HEK293 (cell line): ENCODE results near the gene CCL7.

Source experiments
- CTCF ChIA-PET: fragments of 350-600 bp; formaldehyde crosslinking; extraction: SDS; loops from one replicate; lab custom pipeline; 2021; ENCODE audit warnings: antibody characterized with exemption; lab: Yijun Ruan, JAX
- POLR2A ChIA-PET: fragments of 300-600 bp; formaldehyde crosslinking; extraction: SDS; loops from one replicate; lab custom pipeline; 2020; ENCODE audit warnings: antibody characterized with exemption, inconsistent platforms; lab: Yijun Ruan, JAX
- H3K27ac ChIP-seq: fragments of 200-500 bp; sonication (Bioruptor generic); 2 replicates; pipeline ENCODE4 v1.5.1; 2014; ENCODE audit warnings: low read depth, low read length, control low read depth, inconsistent platforms; ENCODE audit errors: extremely low read depth
- H3K36me3 ChIP-seq, 2 experiments: fragments of 200-500 bp in 1 of 2; sonication (Bioruptor generic) in 1 of 2; 1 replicate in 1 of 2; 2 replicates in 1 of 2; pipeline ENCODE4 v1.5.1; 2014 to 2017; ENCODE audit warnings: inconsistent platforms in 2 of 2, low read length in 2 of 2; ENCODE audit not compliant: control insufficient read depth in 2 of 2, insufficient read depth in 1 of 2
- H3K4me1 ChIP-seq: fragments of 200-500 bp; sonication (Bioruptor generic); 2 replicates; pipeline ENCODE4 v1.5.1; 2014; ENCODE audit warnings: mild to moderate bottlenecking, low read length, inconsistent platforms; ENCODE audit not compliant: control insufficient read depth, insufficient read depth
- H3K4me3 ChIP-seq: 2 replicates; pipeline ENCODE4 v1.5.1; 2011; ENCODE audit warnings: low read depth, mild to moderate bottlenecking, control low read depth, low read length, moderate library complexity
- H3K9me3 ChIP-seq: fragments of 200-500 bp; sonication (Bioruptor generic); 2 replicates; pipeline ENCODE4 v1.5.1; 2014; ENCODE audit warnings: low read depth, low read length, inconsistent platforms; ENCODE audit not compliant: control insufficient read depth, insufficient read depth
- BCL11A ChIP-seq: fragments of 450-650 bp; formaldehyde crosslinking; IDR thresholded peaks from 2 replicates; pipeline ENCODE4 v1.5.1; 2016; ENCODE audit warnings: low read depth, missing biosample characterization, missing genetic modification characterization
- IKZF3 ChIP-seq: fragments of 450-650 bp; IDR thresholded peaks from 2 replicates; pipeline ENCODE4 v1.5.0; 2018; ENCODE audit warnings: missing biosample characterization, mild to moderate bottlenecking, missing genetic modification characterization, moderate library complexity
- KLF17 ChIP-seq: fragments of 450-650 bp; formaldehyde crosslinking; IDR thresholded peaks from 2 replicates; pipeline ENCODE4 v1.5.1; 2016; ENCODE audit warnings: missing biosample characterization, missing genetic modification characterization
- KLF8 ChIP-seq: fragments of 450-650 bp; formaldehyde crosslinking; IDR thresholded peaks from 2 replicates; pipeline ENCODE4 v1.5.1; 2016; ENCODE audit warnings: missing biosample characterization, missing genetic modification characterization
- OSR2 ChIP-seq: fragments of 450-650 bp; formaldehyde crosslinking; IDR thresholded peaks from 2 replicates; pipeline ENCODE4 v1.5.1; 2016; ENCODE audit warnings: missing biosample characterization, missing genetic modification characterization
- PBX3 ChIP-seq: sonication (generic); formaldehyde crosslinking; IDR thresholded peaks from 2 replicates; pipeline ENCODE4 v1.8.1; 2022; ENCODE audit warnings: mild to moderate bottlenecking, moderate library complexity, missing genetic modification reagents
- ZBTB1 ChIP-seq: fragments of 450-650 bp; formaldehyde crosslinking; IDR thresholded peaks from 2 replicates; pipeline ENCODE4 v1.5.1; 2016; ENCODE audit warnings: missing biosample characterization, missing genetic modification characterization
- ZNF211 ChIP-seq: fragments of 450-650 bp; formaldehyde crosslinking; IDR thresholded peaks from 2 replicates; pipeline ENCODE4 v1.5.1; 2016; ENCODE audit warnings: low read depth, missing biosample characterization, missing genetic modification characterization
- ZNF221 ChIP-seq: fragments of 450-650 bp; formaldehyde crosslinking; IDR thresholded peaks from 2 replicates; pipeline ENCODE4 v1.5.1; 2017; ENCODE audit warnings: missing biosample characterization, missing genetic modification characterization, borderline replicate concordance
- ZNF341 ChIP-seq: fragments of 450-650 bp; formaldehyde crosslinking; IDR thresholded peaks from 2 replicates; pipeline ENCODE4; 2016; ENCODE audit warnings: low read depth, missing biosample characterization, missing genetic modification characterization
- ZNF354C ChIP-seq: fragments of 450-650 bp; formaldehyde crosslinking; IDR thresholded peaks from 2 replicates; pipeline ENCODE4 v1.5.1; 2016; ENCODE audit warnings: missing biosample characterization, missing genetic modification characterization, low read depth, borderline replicate concordance
- ZNF391 ChIP-seq: fragments of 450-650 bp; formaldehyde crosslinking; IDR thresholded peaks from 2 replicates; pipeline ENCODE4 v1.5.1; 2016; ENCODE audit warnings: low read depth, missing biosample characterization, missing genetic modification characterization, borderline replicate concordance
- ZNF449 ChIP-seq: fragments of 450-650 bp; formaldehyde crosslinking; IDR thresholded peaks from 2 replicates; pipeline ENCODE4 v1.5.1; 2017; ENCODE audit warnings: missing biosample characterization, mild to moderate bottlenecking, missing genetic modification characterization, moderate library complexity
- ZNF521 ChIP-seq: fragments of 450-650 bp; formaldehyde crosslinking; IDR thresholded peaks from 2 replicates; pipeline ENCODE4 v1.5.1; 2017; ENCODE audit warnings: missing biosample characterization, mild to moderate bottlenecking, missing genetic modification characterization
- ZNF529 ChIP-seq: fragments of 450-650 bp; formaldehyde crosslinking; IDR thresholded peaks from 2 replicates; pipeline ENCODE4 v1.5.1; 2017; ENCODE audit warnings: missing genetic modification characterization, missing biosample characterization; ENCODE audit not compliant: insufficient replicate concordance
- ZNF544 ChIP-seq: fragments of 450-650 bp; formaldehyde crosslinking; IDR thresholded peaks from 2 replicates; pipeline ENCODE4 v1.5.0; 2017; ENCODE audit warnings: missing biosample characterization, missing genetic modification characterization
- ZNF692 ChIP-seq: fragments of 450-650 bp; formaldehyde crosslinking; IDR thresholded peaks from 2 replicates; pipeline ENCODE4 v1.5.1; 2016; ENCODE audit warnings: missing biosample characterization, missing genetic modification characterization

Gene CCL7

GRCh38 chr17:34246881-34247280, 23.1 kb upstream of the CCL7 start:
- H3K36me3 ChIP-seq, result no peaks in the 10 kb centered on the region
- no peak overlapping the region for H3K4me3 ChIP-seq
- H3K9me3 ChIP-seq, result no peaks in the 10 kb centered on the region
- CTCF ChIA-PET, result interaction anchor here (0.6 kb wide), 1 partner anchor 76 kb away, joined by 3 read pairs; no protein-coding TSS in a partner anchor
- POLR2A ChIA-PET, result no interaction called here
- TF ChIP-seq OSR2 (no peak), KLF8 (no peak), KLF17 (tag by site-specific recombination) (no peak), PBX3 (no peak), ZNF211 (tag by site-specific recombination) (no peak), ZNF354C (tag by site-specific recombination) (no peak), ZNF529 (tag by site-specific recombination) (no peak), ZNF221 (tag by site-specific recombination) (no peak), ZNF521 (tag by site-specific recombination) (no peak), ZNF544 (no peak)
- TF ChIP-seq, all 188 proteins: peak for 0
- Histone ChIP-seq H3K27ac (no peak overlapping the region), H3K4me1 (no peaks in the 10 kb centered on the region)

GRCh38 chr17:34248511-34249024, 21.5 kb upstream of the CCL7 start:
- TF ChIP-seq ZNF341 (tag by site-specific recombination) (no peak), PBX3 (no peak), ZNF221 (tag by site-specific recombination) (no peak), ZNF391 (tag by site-specific recombination) (no peak), BCL11A (tag by site-specific recombination) (no peak), ZNF449 (tag by site-specific recombination) (no peak), ZBTB1 (no peak), IKZF3 (tag by site-specific recombination) (no peak), ZNF529 (tag by site-specific recombination) (no peak), ZNF692 (no peak)
- H3K27ac ChIP-seq, result no peak overlapping the region
- CTCF ChIA-PET, result interaction anchor here (2.5 to 6.0 kb wide), 2 partner anchors 48 to 112 kb away, joined by 14 to 27 read pairs; no protein-coding TSS in a partner anchor

More at GRCh38 chr17:34248511-34249024, 21.5 kb upstream of the CCL7 start:
- Histone ChIP-seq H3K4me3 (no peak overlapping the region), H3K36me3 (no peaks in the 10 kb centered on the region), H3K4me1 (no peaks in the 10 kb centered on the region), H3K9me3 (no peaks in the 10 kb centered on the region)
- POLR2A ChIA-PET, result no interaction called here
